Endothelial cell of umbilical vein (primary cell): ENCODE results near the gene ELMOD2. TPM values are rescaled to one million over a fixed set of nuclear protein-coding genes. Genes with fewer than 3 reads are reported as not detected.

Experiments used
- BruUV-seq: library from RNA; stranded (reverse); fragments of 400-500 nt; replicated peaks from 2 replicates; lab custom pipeline; 2021; lab: Mats Ljungman, UMichigan
- CTCF ChIA-PET: fragments of 300-600, 350-600 bp; sonication (Branson Sonifier 250); formaldehyde crosslinking; loops from one replicate; lab custom pipeline; 2021; ENCODE audit warnings: antibody characterized with exemption, inconsistent platforms; lab: Charles Lee
- POLR2A ChIA-PET: fragments of 300-600, 350-600 bp; sonication (Branson Sonifier 250); formaldehyde crosslinking; loops from one replicate; lab custom pipeline; 2021; ENCODE audit warnings: antibody characterized with exemption, inconsistent platforms; lab: Charles Lee
- DNase-seq: peaks from one replicate; pipeline ENCODE4 v3.0.0-alpha.2; 2011; ENCODE audit warnings: low read depth, low spot score
- FAIRE-seq: peaks from 2 replicates; lab custom pipeline; 2011; peaks lifted over from hg19 to GRCh38; lab: Jason Lieb, UNC
- H2AFZ ChIP-seq: 2 replicates; pipeline ENCODE4 v1.6.0; 2012; ENCODE audit warnings: low read depth, low read length, control low read depth, inconsistent platforms
- H3K27ac ChIP-seq: 2 replicates; pipeline ENCODE4 v1.5.1; 2011; ENCODE audit warnings: low read depth, mild to moderate bottlenecking, control low read depth, low read length, moderate library complexity; ENCODE audit not compliant: insufficient read depth
- H3K27me3 ChIP-seq, 2 experiments: 2 replicates each; pipeline versions ENCODE4 v1.6.0 to v1.6.1; 2011; ENCODE audit warnings: low read length in 2 of 2, mixed read lengths in 1 of 2; ENCODE audit not compliant: control insufficient read depth in 2 of 2, insufficient read depth in 2 of 2
- H3K36me3 ChIP-seq, 2 experiments: 2 replicates in 1 of 2; 3 replicates in 1 of 2; pipeline ENCODE4 v1.5.1; 2011; ENCODE audit warnings: low read length in 2 of 2, mild to moderate bottlenecking in 1 of 2, moderate library complexity in 1 of 2; ENCODE audit not compliant: control insufficient read depth in 2 of 2, insufficient read depth in 2 of 2; ENCODE audit errors: extremely low read depth in 1 of 2
- H3K4me1 ChIP-seq: 3 replicates; pipeline ENCODE4 v1.5.1; 2011; ENCODE audit warnings: mild to moderate bottlenecking, low read length; ENCODE audit not compliant: control insufficient read depth, insufficient read depth; ENCODE audit errors: extremely low read depth
- H3K4me2 ChIP-seq: 2 replicates; pipeline ENCODE4 v1.6.1; 2011; ENCODE audit warnings: low read length, control low read depth, mixed read lengths; ENCODE audit not compliant: insufficient read depth
- H3K4me3 ChIP-seq, 3 experiments: fragments of 200-600 bp in 1 of 3; sonication (generic), shearing (Covaris generic) in 1 of 3; replicated peaks in 1 of 3; 2 replicates each; pipeline ENCODE4 v1.5.1; 2011 to 2016; ENCODE audit warnings: control low read depth in 3 of 3, low read length in 3 of 3, mild to moderate bottlenecking in 2 of 3, inconsistent platforms in 1 of 3, low read depth in 1 of 3, moderate library complexity in 1 of 3; ENCODE audit not compliant: insufficient read depth in 1 of 3
- H3K79me2 ChIP-seq: 2 replicates; pipeline ENCODE4 v1.6.0; 2012; ENCODE audit warnings: low read length, inconsistent platforms; ENCODE audit not compliant: control insufficient read depth, insufficient read depth
- H3K9ac ChIP-seq: replicated peaks from 2 replicates; pipeline ENCODE3; 2011; ENCODE audit warnings: low read length, control low read depth; ENCODE audit not compliant: insufficient read depth; ENCODE audit errors: extremely low read depth
- H3K9me1 ChIP-seq: replicated peaks from 3 replicates; pipeline ENCODE4 v1.6.0; 2011; ENCODE audit warnings: mild to moderate bottlenecking, low read length; ENCODE audit not compliant: control insufficient read depth, insufficient read depth; ENCODE audit errors: extremely low read depth
- H3K9me3 ChIP-seq: replicated peaks from 2 replicates; pipeline ENCODE4 v1.5.1; 2012; ENCODE audit warnings: low read length, inconsistent platforms; ENCODE audit not compliant: control insufficient read depth, insufficient read depth
- H4K20me1 ChIP-seq: replicated peaks from 2 replicates; pipeline ENCODE3; 2011; ENCODE audit warnings: mild to moderate bottlenecking, low read length; ENCODE audit not compliant: control insufficient read depth, insufficient read depth; ENCODE audit errors: extremely low read depth
- EZH2 ChIP-seq: IDR thresholded peaks from 2 replicates; pipeline ENCODE4 v1.6.1; 2012; ENCODE audit warnings: borderline replicate concordance, low read depth, mild to moderate bottlenecking, moderate library complexity, low read length, inconsistent platforms; ENCODE audit not compliant: severe bottlenecking
- FOS ChIP-seq: IDR thresholded peaks from 2 replicates; pipeline ENCODE4 v1.6.1; 2011; ENCODE audit warnings: mild to moderate bottlenecking, low read length, moderate library complexity, borderline replicate concordance; ENCODE audit not compliant: insufficient read depth
- GATA2 ChIP-seq: IDR thresholded peaks from 2 replicates; pipeline ENCODE4 v1.7.0; 2011; ENCODE audit warnings: low read depth, mild to moderate bottlenecking, moderate library complexity, mixed read lengths, low read length; ENCODE audit not compliant: insufficient read length, insufficient read depth
- JUN ChIP-seq: IDR thresholded peaks from 2 replicates; pipeline ENCODE4 v1.6.1; 2011; ENCODE audit warnings: borderline replicate concordance, low read depth; ENCODE audit not compliant: insufficient read length, insufficient read depth
- MYC ChIP-seq: IDR thresholded peaks from one replicate; pipeline ENCODE4 v1.6.1; 2011; ENCODE audit warnings: mild to moderate bottlenecking, low read depth, low read length
- POLR2A ChIP-seq: IDR thresholded peaks from 2 replicates; pipeline ENCODE4 v1.6.1; 2012; ENCODE audit warnings: low read depth, mild to moderate bottlenecking, control low read depth, low read length
- dilution Hi-C: fragments of 300-500 bp; cut with MboI; formaldehyde crosslinking; loops from one replicate; pipeline ENCODE4 v1.15.0; 2019; ENCODE audit warnings: low sequenced_read_pairs; ENCODE audit not compliant: extremely low pct_ligation_motif_present
- intact Hi-C: fragments of 100-400 bp; cut with micrococcal nuclease; formaldehyde crosslinking; loops from one replicate; pipeline ENCODE4 v1.10.0; 2022
- polyA plus RNA-seq, 4 experiments: library from polyadenylated mRNA; depleted of rRNA in 3 of 4; stranded (reverse) in 3 of 4; unstranded in 1 of 4; fragments of >200 nt; gene quantifications; 2 replicates each; pipeline versions ENCODE4 v1.2.1 to v1.2.3, GENCODE V29; 2011 to 2012; ENCODE audit warnings: missing spikeins in 1 of 4
- total RNA-seq: library from RNA; stranded (reverse); gene quantifications from 2 replicates; pipeline ENCODE4 v1.2.3, GENCODE V29; 2021
- TF ChIP-seq, protein P1 (sequence below): IDR thresholded peaks from 2 replicates; pipeline ENCODE4 v1.6.1; 2011; ENCODE audit not compliant: insufficient read depth, insufficient read length

ELMOD2 gene
- total and polyA plus RNA-seq, 2 donors (not counting 3 experiments of a cell fraction or from before 2014, with no cell fraction given) = 5.0 to 23.6 TPM

DNA sequence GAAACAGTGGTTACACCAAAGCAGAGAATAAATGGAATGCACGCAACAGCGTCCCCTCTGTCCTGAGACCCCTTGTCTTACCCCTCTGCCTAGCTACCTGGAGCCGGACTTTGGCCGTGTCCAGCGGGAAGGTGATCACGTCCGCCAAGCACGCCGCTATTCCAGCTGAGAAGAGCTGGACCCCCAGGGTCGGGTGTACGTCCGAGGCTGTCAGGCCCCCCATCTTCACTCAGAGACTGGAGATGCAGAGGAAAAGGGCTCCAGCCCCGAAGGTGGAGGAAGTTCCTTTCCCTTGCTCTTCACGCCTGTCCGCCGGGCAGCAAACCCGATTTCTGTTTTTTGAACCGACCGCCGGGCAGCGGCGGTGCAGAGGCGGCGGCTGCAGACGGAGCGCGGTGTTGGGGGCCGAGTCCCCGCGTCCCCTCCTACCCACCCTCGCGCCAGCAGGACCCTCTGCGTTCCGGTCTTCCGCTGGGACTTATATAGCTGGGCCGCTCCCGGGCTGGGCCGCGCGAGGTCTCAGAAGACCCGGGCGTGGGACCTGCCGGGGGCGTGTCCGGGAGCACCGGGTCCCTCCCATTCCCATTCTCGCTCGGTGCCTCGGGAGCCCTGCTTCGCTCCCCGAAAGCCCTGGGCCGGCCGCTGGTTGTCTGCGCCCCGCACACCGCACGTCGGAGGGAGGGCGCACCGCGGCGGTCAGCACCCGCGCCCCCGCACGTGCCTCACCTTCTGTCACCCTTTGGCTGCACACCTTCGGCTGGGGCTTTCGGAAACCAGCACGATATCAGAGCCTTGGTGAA is 44.7 kb downstream of the ELMOD2 start, which contains the start of gene UCP1:
UCP1 (minus strand) TSS at position 455 of the 800 bp plus-strand sequence; CDS start at position 223, 232 bp downstream.
- H3K27me3 ChIP-seq = peaks cover 66 to 76% of the 10 kb centered on the region in 2 experiments
- H3K27ac ChIP-seq = no peak within 1 kb of the TSS
- DNase-seq = peak; percentile 2
- peaks cover 9% of the 10 kb centered on the region for H3K4me1 ChIP-seq
- no TSS peak for BruUV-seq
- ChIA-PET POLR2A (no interaction called here), CTCF (no interaction called here)
- H3K9me1 ChIP-seq = no peaks in the 10 kb centered on the region
- intact Hi-C loops = no loop called here
- peak within 1 kb of the TSS in 2 of 3 experiments; percentile 31 for H3K4me3 ChIP-seq
- no peaks in the 10 kb centered on the region for H3K36me3 ChIP-seq
- H4K20me1 ChIP-seq = no peaks in the 10 kb centered on the region
- H2AFZ ChIP-seq = peak within 1 kb of the TSS; percentile 56
- H3K9ac ChIP-seq = no peak within 1 kb of the TSS
- no peaks in the 10 kb centered on the region for H3K9me3 ChIP-seq
- H3K4me2 ChIP-seq = peak within 1 kb of the TSS; percentile 5
- no peak for FAIRE-seq
- H3K79me2 ChIP-seq = no peaks in the 10 kb centered on the region
- TF ChIP-seq GATA2 (no peak), EZH2 (peak; percentile 71), FOS (no peak), MYC (no peak), POLR2A (no peak), JUN (no peak)
- TF ChIP-seq, protein P1, sequence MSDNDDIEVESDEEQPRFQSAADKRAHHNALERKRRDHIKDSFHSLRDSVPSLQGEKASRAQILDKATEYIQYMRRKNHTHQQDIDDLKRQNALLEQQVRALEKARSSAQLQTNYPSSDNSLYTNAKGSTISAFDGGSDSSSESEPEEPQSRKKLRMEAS = no peak
- dilution Hi-C loops = no loop called here

DNA sequence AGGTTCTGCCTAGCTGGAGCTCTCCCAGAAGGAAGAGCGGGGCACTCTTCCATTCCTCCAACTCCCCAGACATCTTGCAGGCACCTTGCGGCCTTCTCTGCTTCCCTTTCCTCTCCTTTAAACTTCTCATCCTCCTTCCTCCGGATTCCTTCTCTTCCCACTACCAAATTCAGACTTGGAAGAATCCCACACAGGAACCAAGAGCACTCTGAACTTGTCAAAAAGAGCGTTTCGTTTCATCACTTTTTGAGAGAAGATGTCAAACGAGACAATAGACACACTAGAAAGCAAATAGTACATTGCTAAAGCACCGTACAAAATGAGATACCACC is 45.3 kb downstream of the ELMOD2 start:
- Histone ChIP-seq H3K79me2 (no peaks in the 10 kb centered on the region), H3K4me1 (peaks cover 9% of the 10 kb centered on the region), H2AFZ (peak overlapping the region; percentile 56), H3K27ac (no peak overlapping the region), H3K9me1 (no peaks in the 10 kb centered on the region), H3K9me3 (no peaks in the 10 kb centered on the region), H3K36me3 (no peaks in the 10 kb centered on the region), H3K27me3 (peaks cover 67 to 79% of the 10 kb centered on the region in 2 experiments), H3K4me2 (peak overlapping the region; percentile 5), H3K9ac (no peak overlapping the region), H4K20me1 (no peaks in the 10 kb centered on the region), H3K4me3 (no peak overlapping the region)
- intact Hi-C loops = no loop called here
- ChIA-PET CTCF (no interaction called here), POLR2A (no interaction called here)
- dilution Hi-C loops = no loop called here
- TF ChIP-seq POLR2A = no peak
- no peak for TF ChIP-seq EZH2
- TF ChIP-seq GATA2 = no peak
- DNase-seq (no peak), FAIRE-seq (no peak)
- BruUV-seq = no TSS peak
